Measurements from ENCODE around the gene LPCAT3.

DNA sequence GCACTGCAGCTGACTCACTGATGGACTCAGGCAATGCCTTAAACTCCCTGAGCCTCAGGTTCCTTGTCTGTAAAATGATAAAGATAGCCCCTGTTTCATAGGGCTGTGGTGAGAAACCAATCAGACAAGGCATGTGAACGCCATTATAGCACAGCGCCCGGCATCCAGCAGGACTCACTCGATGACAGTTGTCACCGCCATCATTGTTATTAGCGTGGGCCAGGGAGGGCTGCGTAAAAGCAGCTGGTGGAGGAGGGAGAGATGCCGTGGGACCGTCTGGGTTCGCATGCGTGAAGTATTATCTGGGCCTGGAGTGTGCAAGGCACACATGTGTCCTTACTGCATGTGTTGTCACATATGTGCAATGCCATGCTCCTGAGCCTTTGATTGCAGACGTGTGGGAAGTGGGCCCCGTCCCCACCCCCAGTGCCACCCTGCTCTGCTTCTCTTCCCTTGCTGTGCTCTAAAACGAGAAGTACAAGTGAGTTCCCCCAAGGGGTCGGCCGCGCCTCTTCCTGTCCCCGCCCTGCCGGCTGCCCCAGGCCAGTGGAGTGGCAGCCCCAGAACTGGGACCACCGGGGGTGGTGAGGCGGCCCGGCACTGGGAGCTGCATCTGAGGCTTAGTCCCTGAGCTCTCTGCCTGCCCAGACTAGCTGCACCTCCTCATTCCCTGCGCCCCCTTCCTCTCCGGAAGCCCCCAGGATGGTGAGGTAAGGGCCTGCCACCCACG is 67.3 kb downstream of the LPCAT3 start, which contains the start of gene PTPN6:
- no peak for TF ChIP-seq EZH2phosphoT487 (IDR thresholded peaks at IDR 0.05; ENCODE audit: borderline replicate concordance)
- TF ChIP-seq, protein P1, sequence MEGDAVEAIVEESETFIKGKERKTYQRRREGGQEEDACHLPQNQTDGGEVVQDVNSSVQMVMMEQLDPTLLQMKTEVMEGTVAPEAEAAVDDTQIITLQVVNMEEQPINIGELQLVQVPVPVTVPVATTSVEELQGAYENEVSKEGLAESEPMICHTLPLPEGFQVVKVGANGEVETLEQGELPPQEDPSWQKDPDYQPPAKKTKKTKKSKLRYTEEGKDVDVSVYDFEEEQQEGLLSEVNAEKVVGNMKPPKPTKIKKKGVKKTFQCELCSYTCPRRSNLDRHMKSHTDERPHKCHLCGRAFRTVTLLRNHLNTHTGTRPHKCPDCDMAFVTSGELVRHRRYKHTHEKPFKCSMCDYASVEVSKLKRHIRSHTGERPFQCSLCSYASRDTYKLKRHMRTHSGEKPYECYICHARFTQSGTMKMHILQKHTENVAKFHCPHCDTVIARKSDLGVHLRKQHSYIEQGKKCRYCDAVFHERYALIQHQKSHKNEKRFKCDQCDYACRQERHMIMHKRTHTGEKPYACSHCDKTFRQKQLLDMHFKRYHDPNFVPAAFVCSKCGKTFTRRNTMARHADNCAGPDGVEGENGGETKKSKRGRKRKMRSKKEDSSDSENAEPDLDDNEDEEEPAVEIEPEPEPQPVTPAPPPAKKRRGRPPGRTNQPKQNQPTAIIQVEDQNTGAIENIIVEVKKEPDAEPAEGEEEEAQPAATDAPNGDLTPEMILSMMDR (conservative IDR thresholded peaks at IDR 0.05; ENCODE audit: low read length), result no peak
